Panc1 (cell line): ENCODE data around the gene MYORG. TPM values are rescaled to one million over a fixed set of nuclear protein-coding genes. Genes with fewer than 3 reads are reported as not detected.

Experiments
- ATAC-seq: fragments of 200-7000 bp; cut with Tn5 transposase; 2 replicates; pipeline ENCODE4 v1.9.1; 2020; ENCODE audit warnings: mild to moderate bottlenecking, moderate library complexity
- BruUV-seq: library from RNA; stranded (reverse); fragments of 400-500 nt; replicated peaks from 2 replicates; lab custom pipeline; 2021; lab: Mats Ljungman, UMichigan
- CTCF ChIA-PET: fragments of 300-600 bp; sonication (Branson Sonifier 250); formaldehyde crosslinking; loops from one replicate; lab custom pipeline; 2022; ENCODE audit warnings: antibody characterized with exemption; lab: Charles Lee
- POLR2A ChIA-PET: fragments of 300-600 bp; sonication (Branson Sonifier 250); formaldehyde crosslinking; loops from one replicate; lab custom pipeline; 2022; ENCODE audit warnings: antibody characterized with exemption; lab: Charles Lee
- DNase-seq: peaks from one replicate; pipeline ENCODE4 v3.0.0-alpha.2; 2010; ENCODE audit warnings: low read depth, low spot score
- H3K27ac ChIP-seq: 2 replicates; pipeline ENCODE4 v1.5.1; 2011; ENCODE audit warnings: mild to moderate bottlenecking, low read length, inconsistent platforms
- H3K27me3 ChIP-seq: fragments of 200-500 bp; sonication (Bioruptor generic); 2 replicates; pipeline ENCODE4 v1.6.0; 2014; ENCODE audit warnings: low read length, inconsistent platforms; ENCODE audit not compliant: control insufficient read depth, insufficient read depth
- H3K36me3 ChIP-seq: fragments of 200-500 bp; sonication (Bioruptor generic); 2 replicates; pipeline ENCODE4 v1.5.1; 2014; ENCODE audit warnings: inconsistent platforms, mild to moderate bottlenecking, low read length, moderate library complexity; ENCODE audit not compliant: control insufficient read depth, insufficient read depth
- H3K4me1 ChIP-seq: 2 replicates; pipeline ENCODE4 v1.5.1; 2011; ENCODE audit warnings: inconsistent platforms, mild to moderate bottlenecking, low read length, moderate library complexity; ENCODE audit not compliant: control insufficient read depth, insufficient read depth
- H3K4me3 ChIP-seq, 2 experiments: 2 replicates each; pipeline ENCODE4 v1.5.1; 2011 to 2012; ENCODE audit warnings: low read depth in 2 of 2, low read length in 2 of 2, mild to moderate bottlenecking in 2 of 2, inconsistent platforms in 1 of 2, moderate library complexity in 1 of 2
- H3K9me3 ChIP-seq: fragments of 200-500 bp; sonication (Bioruptor generic); 2 replicates; pipeline ENCODE4 v1.5.1; 2014; ENCODE audit warnings: low read depth, mild to moderate bottlenecking, inconsistent platforms, low read length, moderate library complexity; ENCODE audit not compliant: control insufficient read depth, insufficient read depth
- POLR2AphosphoS5 ChIP-seq: IDR thresholded peaks from 2 replicates; pipeline ENCODE4 v1.6.1; 2012; ENCODE audit warnings: mild to moderate bottlenecking, low read depth, low read length, moderate library complexity
- REST ChIP-seq, 2 experiments: IDR thresholded peaks; 2 replicates each; pipeline ENCODE4 v1.6.1; 2011 to 2012; ENCODE audit warnings: low read depth in 2 of 2, control low read depth in 1 of 2, low read length in 1 of 2, mild to moderate bottlenecking in 1 of 2, moderate library complexity in 1 of 2; ENCODE audit not compliant: insufficient read depth in 1 of 2
- SIN3A ChIP-seq: IDR thresholded peaks from 2 replicates; pipeline ENCODE4 v1.6.1; 2012; ENCODE audit warnings: low read depth, mild to moderate bottlenecking, low read length, moderate library complexity, borderline replicate concordance; ENCODE audit not compliant: insufficient read depth
- TCF7L2 ChIP-seq: IDR thresholded peaks from 2 replicates; pipeline ENCODE4 v1.6.1; 2011; ENCODE audit warnings: mild to moderate bottlenecking, low read depth, low read length, inconsistent platforms
- in situ Hi-C: cut with HindIII; loops from 2 replicates; pipeline ENCODE4 v1.10.0; 2016; ENCODE audit warnings: low sequenced_read_pairs, low pct_unique_long_range_greater_than_20kb
- intact Hi-C: fragments of 100-400 bp; cut with micrococcal nuclease; formaldehyde crosslinking; loops from one replicate; pipeline ENCODE4 v1.10.0; 2022; ENCODE audit not compliant: unreplicated experiment
- total RNA-seq: library from RNA; stranded (reverse); gene quantifications from one replicate; pipeline ENCODE4 v1.2.1, GENCODE V29; 2021; ENCODE audit not compliant: unreplicated experiment
- TF ChIP-seq, protein P1 (sequence below): fragments of 450-650 bp; IDR thresholded peaks from 2 replicates; pipeline ENCODE4 v1.5.1; 2017; ENCODE audit warnings: mild to moderate bottlenecking

Gene MYORG
- total RNA-seq, 1 experiment from 2014 or later: 9.7 TPM

GRCh38 chr9:34317436-34317835, 59.3 kb downstream of the MYORG start:
- Histone ChIP-seq H3K27ac (no peak overlapping the region), H3K9me3 (no peaks in the 10 kb centered on the region), H3K4me1 (no peaks in the 10 kb centered on the region), H3K4me3 (no peak overlapping the region), H3K36me3 (no peaks in the 10 kb centered on the region), H3K27me3 (no peaks in the 10 kb centered on the region)
- in situ Hi-C loops: no loop called here
- CTCF ChIA-PET: interaction anchor here (0.9 kb wide), 1 partner anchor 63 kb away, joined by 3 read pairs; no protein-coding TSS in a partner anchor
- no peak for DNase-seq
- BruUV-seq: no TSS peak
- POLR2A ChIA-PET: interaction anchor here (0.6 kb wide), 1 partner anchor 477 kb away, joined by 5 read pairs; no protein-coding TSS in a partner anchor
- TF ChIP-seq TCF7L2 (no peak), REST (IDR thresholded peaks at IDR 0.05; ENCODE audit: insufficient read depth in 1 of 2, low read depth in 2 of 2, low read length in 1 of 2) (no peak), SIN3A (no peak), POLR2AphosphoS5 (no peak)
- TF ChIP-seq, protein P1, sequence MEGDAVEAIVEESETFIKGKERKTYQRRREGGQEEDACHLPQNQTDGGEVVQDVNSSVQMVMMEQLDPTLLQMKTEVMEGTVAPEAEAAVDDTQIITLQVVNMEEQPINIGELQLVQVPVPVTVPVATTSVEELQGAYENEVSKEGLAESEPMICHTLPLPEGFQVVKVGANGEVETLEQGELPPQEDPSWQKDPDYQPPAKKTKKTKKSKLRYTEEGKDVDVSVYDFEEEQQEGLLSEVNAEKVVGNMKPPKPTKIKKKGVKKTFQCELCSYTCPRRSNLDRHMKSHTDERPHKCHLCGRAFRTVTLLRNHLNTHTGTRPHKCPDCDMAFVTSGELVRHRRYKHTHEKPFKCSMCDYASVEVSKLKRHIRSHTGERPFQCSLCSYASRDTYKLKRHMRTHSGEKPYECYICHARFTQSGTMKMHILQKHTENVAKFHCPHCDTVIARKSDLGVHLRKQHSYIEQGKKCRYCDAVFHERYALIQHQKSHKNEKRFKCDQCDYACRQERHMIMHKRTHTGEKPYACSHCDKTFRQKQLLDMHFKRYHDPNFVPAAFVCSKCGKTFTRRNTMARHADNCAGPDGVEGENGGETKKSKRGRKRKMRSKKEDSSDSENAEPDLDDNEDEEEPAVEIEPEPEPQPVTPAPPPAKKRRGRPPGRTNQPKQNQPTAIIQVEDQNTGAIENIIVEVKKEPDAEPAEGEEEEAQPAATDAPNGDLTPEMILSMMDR: no peak
- ATAC-seq: no peak
- intact Hi-C loops: no loop called here

Other genes starting within 250 kb of the MYORG start
- 55.3 TPM for gene UBAP1, start 197.9 kb downstream of the MYORG start, total RNA-seq
- 7.2 TPM for gene KIF24, start 47.6 kb downstream of the MYORG start, total RNA-seq
- gene NUDT2, start 47.3 kb downstream of the MYORG start, total RNA-seq: 36.2 TPM
- gene FAM219A, start 81.7 kb upstream of the MYORG start, total RNA-seq: 38.6 TPM
- 2.2 TPM for gene DNAI1, start 81.9 kb upstream of the MYORG start, total RNA-seq
- 7.2 TPM for gene ENHO, start 146.1 kb upstream of the MYORG start, total RNA-seq
- gene CNTFR, start 212.8 kb upstream of the MYORG start, total RNA-seq: 2.7 TPM
- gene RPP25L, start 235.2 kb upstream of the MYORG start, total RNA-seq: 30.4 TPM
- 110 TPM for gene DCTN3, start 243.6 kb upstream of the MYORG start, total RNA-seq